A549 treated with GW870086 at 1 μM for 4 hours (cell line): ENCODE measurements around the gene ACTRT2. TPM values are rescaled to one million over a fixed set of nuclear protein-coding genes. Genes with fewer than 3 reads are reported as not detected.

ENCODE experiments used
- total RNA-seq: library from RNA; stranded (reverse); fragments of 200-300 nt; extraction: Qiagen RNA extraction; gene quantifications from 5 replicates; pipeline ENCODE4 v1.2.3, GENCODE V29; 2022; ENCODE audit warnings: low read depth

The ACTRT2 gene
- total RNA-seq: not detected in 5 replicates

DNA sequence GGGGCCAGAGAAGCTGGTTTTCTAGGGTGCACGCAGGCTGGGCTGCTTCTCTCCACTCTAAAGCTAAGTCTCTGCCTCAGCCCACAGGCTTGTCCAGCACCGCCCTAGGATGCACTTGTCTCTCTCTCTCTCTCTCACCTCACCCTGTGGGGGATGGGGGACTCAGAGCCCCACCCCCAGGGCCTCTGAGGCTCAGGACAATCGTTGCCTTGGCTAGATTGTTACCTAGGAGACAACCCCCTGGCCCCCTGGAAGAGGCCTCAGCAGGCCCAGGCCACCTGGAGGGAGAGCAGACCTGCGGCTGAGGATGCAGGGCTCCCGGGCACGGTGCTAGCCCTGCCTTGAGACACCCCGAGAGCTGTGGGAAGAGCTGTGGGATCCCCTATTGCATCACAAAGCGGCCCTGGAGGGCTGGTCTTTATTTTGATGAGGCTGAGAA lies at the start of gene ACTRT2:
Gene ACTRT2 (plus strand): TSS at position 235 of the 439 bp plus-strand sequence. CDS start 220 bp downstream, outside the sequence.

DNA sequence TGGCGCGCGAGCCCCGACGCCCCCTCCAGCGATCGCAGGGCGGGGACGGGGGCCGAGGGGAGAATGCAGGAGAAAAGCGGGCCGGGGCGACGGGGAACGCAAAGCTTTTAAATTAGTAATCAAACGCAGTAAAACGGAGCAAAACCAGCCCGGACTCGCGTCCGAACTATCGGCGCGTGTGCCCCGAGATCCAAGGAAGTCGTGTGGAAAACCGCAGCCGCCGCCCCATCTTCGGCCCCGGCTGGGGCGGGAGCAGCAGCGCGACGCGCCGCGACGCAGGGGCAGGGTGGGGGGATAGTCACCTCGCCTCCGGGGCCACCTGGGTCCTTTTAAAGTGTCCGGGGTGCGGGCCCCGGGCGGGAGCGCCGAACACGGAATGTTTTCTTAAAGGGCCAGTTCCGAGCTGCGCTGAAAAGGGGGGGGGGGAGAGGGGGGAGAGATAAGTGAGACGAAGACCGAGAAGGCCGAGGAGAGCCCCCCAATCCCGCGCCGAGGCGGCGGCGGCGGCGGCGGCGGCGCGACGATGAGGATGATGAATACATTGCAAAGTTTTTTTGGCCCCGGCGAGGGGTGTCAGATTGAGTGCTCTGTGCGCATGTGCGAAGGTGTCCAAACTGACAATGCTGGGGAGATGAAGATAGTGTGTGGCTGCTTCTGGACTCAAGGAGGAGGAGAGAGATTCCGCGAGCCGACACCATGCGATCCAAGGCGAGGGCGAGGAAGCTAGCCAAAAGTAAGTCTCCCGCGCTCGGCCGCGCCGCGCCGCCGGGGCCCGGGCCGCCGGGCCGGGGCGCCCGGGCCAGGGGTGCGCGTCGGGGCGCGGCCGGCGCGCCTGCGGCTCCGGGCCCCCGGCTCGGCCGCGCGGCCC lies 47.5 kb downstream of the ACTRT2 start, which contains the start of gene PRDM16:
Gene PRDM16 (plus strand): TSS at position 640 of the 868 bp plus-strand sequence. CDS start 57 bp downstream, at position 697.

Other genes starting within 250 kb of the ACTRT2 start
- 0.02 to 0.05 TPM (median 0.03 TPM) in 5 replicates for gene TTC34, start 219.8 kb upstream of the ACTRT2 start, total RNA-seq
- gene PRDM16, start 47.7 kb downstream of the ACTRT2 start, total RNA-seq: 0.09 to 0.40 TPM (median 0.17 TPM) in 5 replicates